Fibroblast of lung (primary cell): Measurements from ENCODE around the gene AFAP1L2.

Experiments
- EZH2 ChIP-seq: IDR thresholded peaks from 2 replicates; pipeline ENCODE4 v1.5.1; 2012; ENCODE audit warnings: low read length, control low read depth, mild to moderate bottlenecking; ENCODE audit errors: missing control alignments
- TF ChIP-seq, protein P1 (sequence below), 2 donors: IDR thresholded peaks in 1 of 2; conservative IDR thresholded peaks in 1 of 2; 1 replicate in 1 of 2; 2 replicates in 1 of 2; pipeline ENCODE4 v1.5.1; 2011 to 2012; ENCODE audit warnings: low read length in 2 of 2, control low read depth in 1 of 2, inconsistent platforms in 1 of 2, low read depth in 1 of 2, mild to moderate bottlenecking in 1 of 2

DNA sequence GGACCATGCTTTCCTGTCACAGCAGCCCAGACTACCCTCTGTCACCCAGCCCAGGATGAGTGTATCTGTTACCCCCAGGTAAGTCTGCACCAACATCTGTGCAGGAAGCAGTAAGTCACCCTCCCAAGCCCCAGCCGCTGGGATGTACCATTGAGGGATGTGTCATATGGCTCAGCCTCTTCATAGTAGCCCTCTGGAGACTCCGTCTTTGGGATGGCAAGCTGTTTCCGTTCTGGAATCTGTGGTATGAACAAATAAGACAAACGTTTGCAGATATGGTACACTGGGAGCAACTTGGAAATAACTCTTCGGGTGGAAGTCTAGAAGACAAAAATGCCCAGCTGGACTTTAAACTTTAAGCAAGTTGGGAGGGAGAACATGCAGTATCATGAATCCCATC, 81.3 kb downstream of the AFAP1L2 start:
- TF ChIP-seq, protein P1, sequence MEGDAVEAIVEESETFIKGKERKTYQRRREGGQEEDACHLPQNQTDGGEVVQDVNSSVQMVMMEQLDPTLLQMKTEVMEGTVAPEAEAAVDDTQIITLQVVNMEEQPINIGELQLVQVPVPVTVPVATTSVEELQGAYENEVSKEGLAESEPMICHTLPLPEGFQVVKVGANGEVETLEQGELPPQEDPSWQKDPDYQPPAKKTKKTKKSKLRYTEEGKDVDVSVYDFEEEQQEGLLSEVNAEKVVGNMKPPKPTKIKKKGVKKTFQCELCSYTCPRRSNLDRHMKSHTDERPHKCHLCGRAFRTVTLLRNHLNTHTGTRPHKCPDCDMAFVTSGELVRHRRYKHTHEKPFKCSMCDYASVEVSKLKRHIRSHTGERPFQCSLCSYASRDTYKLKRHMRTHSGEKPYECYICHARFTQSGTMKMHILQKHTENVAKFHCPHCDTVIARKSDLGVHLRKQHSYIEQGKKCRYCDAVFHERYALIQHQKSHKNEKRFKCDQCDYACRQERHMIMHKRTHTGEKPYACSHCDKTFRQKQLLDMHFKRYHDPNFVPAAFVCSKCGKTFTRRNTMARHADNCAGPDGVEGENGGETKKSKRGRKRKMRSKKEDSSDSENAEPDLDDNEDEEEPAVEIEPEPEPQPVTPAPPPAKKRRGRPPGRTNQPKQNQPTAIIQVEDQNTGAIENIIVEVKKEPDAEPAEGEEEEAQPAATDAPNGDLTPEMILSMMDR (conservative IDR thresholded peaks at IDR 0.05 in 1 of 2, IDR thresholded peaks at IDR 0.05 in 1 of 2; ENCODE audit: low read depth in 1 of 2, low read length in 2 of 2): no peak
- TF ChIP-seq EZH2: no peak
